ENCODE measurements around the gene SV2C. TPM values are rescaled to one million over a fixed set of nuclear protein-coding genes. Genes with fewer than 3 reads are reported as not detected.

Gene SV2C
- total RNA-seq, 1 experiment from 2014 or later: not detected

GRCh38 chr5:76194340-76194739, 111.2 kb downstream of the SV2C start:
- peaks cover 44% of the 10 kb centered on the region for H3K27me3 ChIP-seq (ENCODE audit: insufficient read depth, low read length)
- no TSS peak for BruUV-seq (replicated peaks)
- no peak overlapping the region for H3K27ac ChIP-seq (ENCODE audit: low read depth, low read length)
- H3K36me3 ChIP-seq (ENCODE audit: control insufficient read depth in 1 of 2, insufficient read depth in 2 of 2, low read length in 2 of 2): no peaks in the 10 kb centered on the region
- H3K79me2 ChIP-seq (ENCODE audit: insufficient read depth, low read length): no peaks in the 10 kb centered on the region
- H3K9me3 ChIP-seq (ENCODE audit: control insufficient read depth in 1 of 2, insufficient read depth in 1 of 2, low read depth in 1 of 2, low read length in 2 of 2): no peaks in the 10 kb centered on the region
- ChIA-PET POLR2A (no interaction called here), CTCF (interaction anchor here (0.7 kb wide), 1 partner anchor 19 kb away, joined by 4 read pairs; no protein-coding TSS in a partner anchor), RAD21 (ENCODE audit: low non-redundant PET in 1 of 2, low total read pairs in 2 of 2, uncharacterized antibody in 2 of 2, unreplicated experiment in 2 of 2) (no interaction called here)
- no peak for ATAC-seq
- H3K4me2 ChIP-seq (ENCODE audit: low read length): no peak overlapping the region
- H3K9me2 ChIP-seq (ENCODE audit: insufficient read depth): no peaks in the 10 kb centered on the region
- no peaks in the 10 kb centered on the region for H4K20me1 ChIP-seq (ENCODE audit: insufficient read depth)
- no peak overlapping the region for H3K9ac ChIP-seq (ENCODE audit: low read length)
- H3K4me3 ChIP-seq (replicated peaks in 1 of 2; ENCODE audit: low read depth in 1 of 2, low read length in 2 of 2): no peak overlapping the region
- TF ChIP-seq ZFX (IDR thresholded peaks at IDR 0.05) (no peak), SIN3A (IDR thresholded peaks at IDR 0.05; ENCODE audit: low read depth) (no peak), EZH2 (IDR thresholded peaks at IDR 0.05) (no peak), SP1 (IDR thresholded peaks at IDR 0.05; ENCODE audit: low read depth) (no peak), FOSL1 (IDR thresholded peaks at IDR 0.05; ENCODE audit: low read depth) (no peak), SRF (IDR thresholded peaks at IDR 0.05; ENCODE audit: low read depth) (no peak), EZH2phosphoT487 (IDR thresholded peaks at IDR 0.05; ENCODE audit: borderline replicate concordance) (no peak), JUND (IDR thresholded peaks at IDR 0.05) (no peak)
- H3K4me1 ChIP-seq (ENCODE audit: control insufficient read depth in 1 of 2, insufficient read depth in 2 of 2, low read length in 2 of 2): no peaks in the 10 kb centered on the region
- intact Hi-C loops (cut with micrococcal nuclease): no loop called here
- no peak for DNase-seq (ENCODE audit: low read depth, low spot score)
- H2AFZ ChIP-seq (ENCODE audit: low read depth, low read length, poor library complexity, severe bottlenecking): no peak overlapping the region

GRCh38 chr5:76196457-76196856, 113.3 kb downstream of the SV2C start:
- H3K9me2 ChIP-seq (ENCODE audit: insufficient read depth): no peaks in the 10 kb centered on the region
- H3K4me1 ChIP-seq (ENCODE audit: control insufficient read depth in 1 of 2, insufficient read depth in 2 of 2, low read length in 2 of 2): no peaks in the 10 kb centered on the region
- no peaks in the 10 kb centered on the region for H4K20me1 ChIP-seq (ENCODE audit: insufficient read depth)
- H3K9ac ChIP-seq (ENCODE audit: low read length): no peak overlapping the region
- BruUV-seq (replicated peaks): no TSS peak
- no peaks in the 10 kb centered on the region for H3K36me3 ChIP-seq (ENCODE audit: control insufficient read depth in 1 of 2, insufficient read depth in 2 of 2, low read length in 2 of 2)
- RAD21 ChIA-PET (ENCODE audit: low non-redundant PET in 1 of 2, low total read pairs in 2 of 2, uncharacterized antibody in 2 of 2, unreplicated experiment in 2 of 2): no interaction called here
- ATAC-seq (no peak), DNase-seq (ENCODE audit: low read depth, low spot score) (no peak)
- CTCF ChIA-PET: no interaction called here
- POLR2A ChIA-PET: no interaction called here
- no peak overlapping the region for H3K4me2 ChIP-seq (ENCODE audit: low read length)
- TF ChIP-seq EZH2 (IDR thresholded peaks at IDR 0.05) (no peak), SP1 (IDR thresholded peaks at IDR 0.05; ENCODE audit: low read depth) (no peak)
- H3K9me3 ChIP-seq (ENCODE audit: control insufficient read depth in 1 of 2, insufficient read depth in 1 of 2, low read depth in 1 of 2, low read length in 2 of 2): no peaks in the 10 kb centered on the region
- H3K79me2 ChIP-seq (ENCODE audit: insufficient read depth, low read length): no peaks in the 10 kb centered on the region
- no peak overlapping the region for H3K4me3 ChIP-seq (replicated peaks in 1 of 2; ENCODE audit: low read depth in 1 of 2, low read length in 2 of 2)
- no peak overlapping the region for H2AFZ ChIP-seq (ENCODE audit: low read depth, low read length, poor library complexity, severe bottlenecking)
- peaks cover 48% of the 10 kb centered on the region for H3K27me3 ChIP-seq (ENCODE audit: insufficient read depth, low read length)
- intact Hi-C loops (cut with micrococcal nuclease): no loop called here
- H3K27ac ChIP-seq (ENCODE audit: low read depth, low read length): no peak overlapping the region

Measured in HCT116 (cell line).